ENCODE data around the gene MAP3K9.

DNA sequence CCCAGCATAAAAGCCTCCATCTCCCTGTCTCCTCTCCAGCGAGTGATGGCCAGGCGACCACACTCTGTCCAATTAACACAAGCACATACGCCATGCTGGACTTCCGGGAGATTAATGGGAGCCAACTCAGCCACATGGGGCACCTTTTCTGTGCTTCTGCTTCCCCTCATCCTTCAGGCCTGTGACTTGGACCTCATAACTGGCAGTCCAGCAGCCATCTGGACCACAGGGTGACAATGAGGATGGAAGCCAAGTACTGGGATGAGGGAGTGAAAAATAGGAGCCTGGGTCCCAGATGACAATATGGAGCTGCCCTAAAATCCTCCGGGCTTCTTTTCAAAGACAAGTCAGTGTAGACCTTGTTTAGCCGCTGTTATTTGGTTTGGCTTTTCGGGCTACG, 12.8 kb downstream of the MAP3K9 start:
- no peak for TF ChIP-seq CTCF (conservative IDR thresholded peaks at IDR 0.05)
- no peak for TF ChIP-seq ZFX (IDR thresholded peaks at IDR 0.05)
